ENCODE results near the gene RNF168. TPM values are rescaled to one million over a fixed set of nuclear protein-coding genes. Genes with fewer than 3 reads are reported as not detected.
"Not testable (repeated sequence)": the region's sequence is repeated elsewhere in the genome, so short reads cannot be mapped to it uniquely, and the experiment has no call there.

RNF168 gene
- 26.9 TPM for total RNA-seq

GRCh38 chr3:196503196-196504076, at the start of gene RNF168:
Gene RNF168 (minus strand): TSS chr3:196503768. CDS start chr3:196503173, 595 bp downstream.
- FAIRE-seq (no peak), DNase-seq (ENCODE audit: low spot score in 2 of 2) (peak; percentile 85 to 93)

- no peak for DNase-seq (ENCODE audit: low spot score in 2 of 2)
- peak; percentile 89 for FAIRE-seq
Measured at GRCh38 chr3:196552253-196552652, 48.7 kb upstream of the RNF168 start.

- not testable (repeated sequence) for FAIRE-seq; DNase-seq (ENCODE audit: low spot score in 2 of 2)
Measured at GRCh38 chr3:196550172-196550571, 46.6 kb upstream of the RNF168 start.

GRCh38 chr3:196549312-196549711, 45.7 kb upstream of the RNF168 start:
- not testable (repeated sequence) for DNase-seq (ENCODE audit: low spot score in 2 of 2); FAIRE-seq

- DNase-seq (ENCODE audit: low spot score in 2 of 2): no peak
- FAIRE-seq: no peak
Measured at GRCh38 chr3:196547067-196547466, 43.5 kb upstream of the RNF168 start.

- FAIRE-seq (no peak), DNase-seq (ENCODE audit: low spot score in 2 of 2) (no peak)
Measured at GRCh38 chr3:196546537-196546936, 43.0 kb upstream of the RNF168 start.

- DNase-seq (ENCODE audit: low spot score in 2 of 2) (no peak), FAIRE-seq (no peak)
Measured at GRCh38 chr3:196544491-196544992, 41.0 kb upstream of the RNF168 start.

GRCh38 chr3:196541684-196542445, 38.3 kb upstream of the RNF168 start:
- no peak for DNase-seq (ENCODE audit: low spot score in 2 of 2)
- FAIRE-seq: no peak

GRCh38 chr3:196537319-196537984, 33.9 kb upstream of the RNF168 start:
- DNase-seq (ENCODE audit: low spot score in 2 of 2): peak; percentile 28 to 42
- no peak for FAIRE-seq

- DNase-seq (ENCODE audit: low spot score in 2 of 2) (no peak), FAIRE-seq (no peak)
Measured at GRCh38 chr3:196533260-196533681, 29.7 kb upstream of the RNF168 start.

- no peak for FAIRE-seq
Measured at GRCh38 chr3:196531418-196531817, 27.9 kb upstream of the RNF168 start.

GRCh38 chr3:196528639-196529233, 25.2 kb upstream of the RNF168 start:
- FAIRE-seq (no peak), DNase-seq (ENCODE audit: low spot score in 2 of 2) (peak; percentile 69 to 88)

More at GRCh38 chr3:196531418-196531817, 27.9 kb upstream of the RNF168 start:
- no peak for DNase-seq (ENCODE audit: low spot score in 2 of 2)

- DNase-seq (ENCODE audit: low spot score in 2 of 2) (no peak), FAIRE-seq (no peak)
Measured at GRCh38 chr3:196525141-196525540, 21.6 kb upstream of the RNF168 start.

- DNase-seq (ENCODE audit: low spot score in 2 of 2) (no peak), FAIRE-seq (no peak)
Measured at GRCh38 chr3:196524527-196524926, 21.0 kb upstream of the RNF168 start.

- FAIRE-seq: no peak
- no peak for DNase-seq (ENCODE audit: low spot score in 2 of 2)
Measured at GRCh38 chr3:196523841-196524240, 20.3 kb upstream of the RNF168 start.

- not testable (repeated sequence) for DNase-seq (ENCODE audit: low spot score in 2 of 2); FAIRE-seq
Measured at GRCh38 chr3:196521291-196521690, 17.7 kb upstream of the RNF168 start.

- FAIRE-seq: no peak
- no peak for DNase-seq (ENCODE audit: low spot score in 2 of 2)
Measured at GRCh38 chr3:196519718-196520082, 16.1 kb upstream of the RNF168 start.

- DNase-seq (ENCODE audit: low spot score in 2 of 2) (no peak), FAIRE-seq (no peak)
Measured at GRCh38 chr3:196518966-196519717, 15.6 kb upstream of the RNF168 start.

- no peak for DNase-seq (ENCODE audit: low spot score in 2 of 2)
- FAIRE-seq: no peak
Measured at GRCh38 chr3:196517919-196518318, 14.4 kb upstream of the RNF168 start.
